SHP77 (cell line): ENCODE measurements around the gene SERPINA5.

Experiments used
- DNase-seq, 2 experiments: peaks; one replicate each; lab custom pipeline; 2025; lab: John Stamatoyannopoulos, UW

SERPINA5 gene

DNA sequence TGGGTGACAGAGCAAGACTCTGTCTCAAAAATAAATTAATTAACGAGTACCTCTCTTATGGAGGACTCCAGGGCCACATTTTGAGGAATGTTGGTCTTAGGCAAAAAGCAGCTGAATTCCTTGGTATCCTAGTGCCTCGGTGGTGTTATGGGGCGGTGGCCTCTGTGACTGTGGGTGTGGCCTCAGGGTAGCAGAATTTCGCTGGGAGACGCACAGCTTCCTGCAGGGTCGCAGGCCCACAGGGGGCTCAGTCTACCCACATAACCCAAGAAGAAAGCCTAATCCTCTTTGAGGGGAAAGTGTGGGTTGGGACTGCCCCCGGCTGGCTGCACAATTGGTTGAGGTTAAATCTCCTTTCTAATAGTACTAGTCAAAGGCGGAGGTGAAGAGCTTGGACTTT lies 31.2 kb upstream of the SERPINA5 start:
- no peak for DNase-seq

GRCh38 chr14:94555991-94556390 lies 25.2 kb upstream of the SERPINA5 start:
- DNase-seq, result no peak

DNA sequence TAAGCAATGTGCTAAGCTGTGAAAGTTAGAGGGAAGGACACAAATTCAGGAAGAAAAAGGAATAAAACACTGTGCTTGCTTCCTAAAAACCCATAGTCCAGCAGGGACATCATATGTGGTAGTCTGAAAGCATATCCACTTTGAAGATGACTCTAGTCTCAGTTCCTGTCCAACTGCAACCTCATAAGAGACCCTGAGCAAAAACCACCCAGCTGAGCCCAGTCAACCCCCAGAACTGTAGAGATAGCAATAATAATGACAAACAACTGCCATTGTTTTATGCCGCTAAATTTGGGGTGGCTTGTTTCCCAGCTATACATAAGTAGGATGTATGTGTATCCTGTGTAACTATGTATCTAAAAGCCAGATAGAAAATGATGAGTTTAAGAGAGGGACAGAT lies 23.9 kb upstream of the SERPINA5 start:
- DNase-seq, result no peak

GRCh38 chr14:94558842-94559241 lies 22.4 kb upstream of the SERPINA5 start:
- no peak for DNase-seq

- DNase-seq, result no peak
Observed at GRCh38 chr14:94559638-94560290, 21.5 kb upstream of the SERPINA5 start.

- no peak for DNase-seq
Observed at GRCh38 chr14:94560291-94560665, 20.9 kb upstream of the SERPINA5 start.

DNA sequence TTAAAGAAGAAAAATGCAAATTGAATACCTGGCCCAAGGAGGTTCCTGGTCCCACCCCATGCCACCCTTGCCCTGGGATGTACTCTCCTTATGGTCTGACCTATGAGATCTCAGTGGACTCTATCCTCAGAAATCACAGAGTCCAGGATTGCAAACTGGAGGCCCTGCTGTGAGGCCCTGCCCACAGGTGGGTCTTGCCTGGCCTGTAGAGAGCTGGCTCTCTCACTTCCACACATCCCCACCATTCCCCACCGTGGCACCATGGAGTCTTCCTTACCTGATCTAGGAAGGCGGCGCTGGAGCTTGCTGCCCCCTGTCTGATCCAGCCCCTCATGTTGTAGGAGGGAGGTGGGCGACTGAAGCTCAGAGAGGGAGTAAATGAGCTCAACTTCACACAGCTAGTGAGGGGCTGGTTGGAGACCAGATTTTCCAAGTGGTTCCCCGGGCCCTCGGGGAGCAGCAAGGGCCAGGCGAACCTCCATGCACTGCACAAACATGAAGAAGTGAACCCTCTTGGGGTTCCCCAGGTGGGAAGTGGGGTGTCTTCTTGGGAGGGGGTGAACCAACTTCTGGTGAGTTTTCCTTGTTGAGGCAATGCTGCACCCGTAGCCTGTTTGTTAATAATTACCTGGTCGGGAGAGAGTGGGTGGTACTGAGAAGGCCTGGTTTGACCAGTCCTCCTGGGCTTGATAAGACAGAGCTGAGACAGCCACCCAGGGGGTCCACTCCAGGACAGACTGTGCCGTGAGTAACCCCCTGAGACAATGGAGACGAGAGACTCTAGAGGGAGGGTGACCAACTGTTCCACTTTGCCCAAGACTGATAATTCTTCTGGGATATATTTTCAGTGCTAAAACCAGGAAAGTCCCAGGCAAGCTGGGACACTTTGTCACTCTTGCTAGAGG lies 20.2 kb upstream of the SERPINA5 start, which contains the start of gene SERPINA4:
Gene SERPINA4 (plus strand): TSS at position 692 of the 905 bp plus-strand sequence. CDS start 2,041 bp downstream, outside the sequence.
- DNase-seq, result no peak

DNA sequence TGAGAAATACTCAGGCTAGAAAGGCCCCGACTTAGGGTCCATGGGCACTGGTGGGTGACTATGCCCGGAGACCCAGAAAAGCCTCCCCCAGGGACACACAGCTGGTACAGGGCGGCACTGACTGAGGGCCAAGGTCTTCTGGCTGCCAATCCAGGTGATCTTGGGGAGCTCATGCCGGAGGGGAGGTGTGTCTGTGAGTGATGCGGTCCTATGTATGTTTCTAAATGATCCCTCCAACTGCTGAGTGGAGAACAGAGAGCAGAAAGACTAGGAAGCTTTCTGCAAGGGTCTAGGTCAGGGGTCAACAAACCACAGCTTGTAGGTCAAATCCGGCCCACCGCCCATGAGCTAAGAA lies 19.6 kb upstream of the SERPINA5 start:
- no peak for DNase-seq

GRCh38 chr14:94562022-94562421 lies 19.2 kb upstream of the SERPINA5 start:
- DNase-seq, result no peak

DNA sequence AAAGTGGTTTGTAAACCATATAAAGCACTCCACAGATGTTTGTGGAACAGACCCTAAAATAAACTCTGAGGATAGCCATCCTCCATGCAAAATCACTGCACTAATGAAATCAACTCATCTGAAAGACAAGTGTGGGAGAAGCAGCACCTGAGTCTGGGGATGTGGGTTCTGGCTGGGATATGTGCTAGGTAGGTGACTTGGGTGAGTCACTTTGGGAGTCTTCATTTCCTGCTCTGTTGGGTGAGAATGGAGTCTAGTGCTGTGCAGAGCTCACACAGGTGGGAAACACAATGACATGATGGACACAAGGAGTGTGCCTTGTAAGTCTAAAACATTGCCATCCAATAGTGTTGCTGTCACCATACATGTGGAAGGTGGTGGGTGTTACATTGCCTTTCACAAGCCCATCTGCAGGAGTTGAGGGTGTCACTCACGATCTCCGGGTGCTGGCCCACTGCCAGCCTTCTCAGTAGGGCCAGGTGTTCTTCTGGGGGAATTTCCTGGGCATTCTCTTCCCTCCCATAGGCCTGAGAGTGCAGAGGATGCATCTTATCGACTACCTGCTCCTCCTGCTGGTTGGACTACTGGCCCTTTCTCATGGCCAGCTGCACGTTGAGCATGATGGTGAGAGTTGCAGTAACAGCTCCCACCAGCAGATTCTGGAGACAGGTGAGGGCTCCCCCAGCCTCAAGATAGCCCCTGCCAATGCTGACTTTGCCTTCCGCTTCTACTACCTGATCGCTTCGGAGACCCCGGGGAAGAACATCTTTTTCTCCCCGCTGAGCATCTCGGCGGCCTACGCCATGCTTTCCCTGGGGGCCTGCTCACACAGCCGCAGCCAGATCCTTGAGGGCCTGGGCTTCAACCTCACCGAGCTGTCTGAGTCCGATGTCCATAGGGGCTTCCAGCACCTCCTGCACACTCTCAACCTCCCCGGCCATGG lies 18.0 kb upstream of the SERPINA5 start:
- DNase-seq, result no peak

- no peak for DNase-seq
Observed at GRCh38 chr14:94564381-94564780, 16.8 kb upstream of the SERPINA5 start.

GRCh38 chr14:94568186-94568585 lies 13.0 kb upstream of the SERPINA5 start:
- DNase-seq, result no peak

GRCh38 chr14:94569381-94570001 lies 11.7 kb upstream of the SERPINA5 start:
- no peak for DNase-seq

DNA sequence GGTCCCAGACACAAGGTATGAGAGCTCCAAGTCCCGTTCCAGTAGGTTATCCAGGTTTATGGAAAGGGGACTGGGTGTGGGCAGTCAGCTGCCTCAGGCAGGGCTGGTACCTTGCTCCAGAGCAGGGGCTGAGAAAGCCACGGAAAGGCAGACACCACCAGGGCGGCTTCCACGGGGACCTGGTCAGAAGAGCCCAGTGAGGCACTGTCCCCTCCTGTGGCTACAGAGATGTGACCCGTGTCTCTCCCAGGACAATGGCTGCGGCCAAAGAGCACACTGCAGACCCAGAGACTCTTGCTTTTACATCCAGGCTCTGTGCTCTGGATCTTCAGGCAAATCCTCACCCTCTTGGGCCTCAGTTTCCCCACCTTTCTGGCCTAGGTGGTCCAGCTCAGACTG lies 11.2 kb upstream of the SERPINA5 start:
- no peak for DNase-seq

- no peak for DNase-seq
Observed at GRCh38 chr14:94570440-94570839, 10.8 kb upstream of the SERPINA5 start.

DNA sequence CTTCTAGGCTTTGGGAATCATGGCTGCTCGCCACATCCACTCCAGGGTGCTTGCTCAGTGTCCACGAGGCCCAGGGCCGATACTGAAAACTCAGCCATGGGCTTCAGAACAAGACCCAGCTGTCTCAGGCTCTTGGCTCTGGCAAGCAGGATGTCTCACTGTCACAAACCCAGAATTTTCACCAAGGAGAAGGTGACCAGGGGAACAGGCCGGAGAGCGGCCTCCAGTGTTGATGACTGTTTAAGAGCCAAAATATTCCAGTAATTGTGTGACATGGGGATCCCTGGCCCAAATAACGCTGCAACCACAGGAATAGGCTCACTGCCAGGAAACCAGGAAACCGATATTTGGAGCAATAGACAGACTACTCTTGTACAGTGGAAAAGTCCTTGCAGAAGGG lies 9.8 kb upstream of the SERPINA5 start:
- no peak for DNase-seq

- no peak for DNase-seq
Observed at GRCh38 chr14:94571950-94572349, 9.3 kb upstream of the SERPINA5 start.

GRCh38 chr14:94572637-94573303 lies 8.5 kb upstream of the SERPINA5 start:
- DNase-seq, result no peak

DNA sequence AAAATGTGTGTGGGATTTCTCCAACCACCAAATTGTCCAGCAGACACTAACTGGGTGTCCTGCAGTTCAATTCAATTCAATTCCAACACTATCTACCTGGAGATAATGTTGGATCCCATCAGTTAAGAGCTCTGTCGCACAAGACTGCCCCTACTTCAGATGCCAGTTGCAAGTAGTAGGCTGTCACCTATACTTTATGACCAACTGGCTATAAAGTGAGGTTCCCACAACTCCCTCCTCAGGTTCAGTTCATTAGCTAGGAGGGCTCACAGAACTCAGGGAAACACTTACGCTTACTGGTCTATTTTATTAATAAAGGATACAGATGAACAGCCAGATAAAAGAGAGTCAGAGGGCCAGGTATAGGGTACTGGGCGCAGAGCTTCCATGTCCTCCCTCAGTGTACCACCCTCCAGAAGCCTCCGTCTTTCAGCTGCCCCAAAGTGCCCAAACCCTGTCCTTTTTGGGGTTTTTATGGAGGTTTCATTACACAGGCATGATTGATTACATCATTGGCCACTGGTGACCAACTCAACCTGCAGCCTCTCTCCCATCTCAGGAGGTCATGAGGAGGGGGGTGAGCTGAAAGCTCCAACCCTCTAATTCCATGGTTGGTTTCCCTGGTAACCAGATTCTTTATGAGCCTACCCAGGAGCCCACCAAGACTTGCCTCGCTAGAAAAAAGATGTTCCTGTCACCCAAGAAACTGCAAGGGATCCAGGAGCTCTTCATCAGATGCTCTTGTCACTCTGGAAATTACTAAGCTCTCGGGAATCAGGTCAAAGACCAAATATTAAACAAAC lies 7.5 kb upstream of the SERPINA5 start:
- no peak for DNase-seq

DNA sequence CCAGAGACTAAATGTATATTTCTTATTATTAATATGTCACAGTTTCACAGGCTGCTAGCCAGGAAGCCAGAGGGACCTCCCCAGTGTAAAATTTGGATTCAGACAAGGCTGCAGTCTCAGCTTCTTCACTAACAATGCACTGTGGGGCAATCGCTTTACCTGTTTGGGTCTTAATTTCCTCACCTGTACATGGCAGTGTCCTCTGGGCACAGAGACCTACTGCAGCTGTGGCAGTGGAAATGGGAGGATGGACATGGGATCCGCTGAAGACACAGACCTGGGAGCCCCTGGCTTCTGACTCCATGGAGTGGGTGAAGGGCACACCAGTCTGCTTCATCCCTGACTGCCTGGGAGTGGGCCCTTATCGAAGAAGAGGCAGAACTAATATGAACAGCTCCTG lies 6.9 kb upstream of the SERPINA5 start:
- DNase-seq, result no peak
